GM19463 (cell line): ENCODE measurements around the gene LIMCH1.
"Not testable (repeated sequence)": the region's sequence is repeated elsewhere in the genome, so short reads cannot be mapped to it uniquely, and the experiment has no call there.

Experiments
- ATAC-seq: cut with Tn5 transposase; IDR thresholded peaks from one replicate; pipeline ENCODE4 v1.9.1; 2021; ENCODE audit warnings: mild to moderate bottlenecking, moderate library complexity; ENCODE audit not compliant: unreplicated experiment

Gene LIMCH1

GRCh38 chr4:41668024-41668423, 130.1 kb downstream of the LIMCH1 start:
- no peak for ATAC-seq

DNA sequence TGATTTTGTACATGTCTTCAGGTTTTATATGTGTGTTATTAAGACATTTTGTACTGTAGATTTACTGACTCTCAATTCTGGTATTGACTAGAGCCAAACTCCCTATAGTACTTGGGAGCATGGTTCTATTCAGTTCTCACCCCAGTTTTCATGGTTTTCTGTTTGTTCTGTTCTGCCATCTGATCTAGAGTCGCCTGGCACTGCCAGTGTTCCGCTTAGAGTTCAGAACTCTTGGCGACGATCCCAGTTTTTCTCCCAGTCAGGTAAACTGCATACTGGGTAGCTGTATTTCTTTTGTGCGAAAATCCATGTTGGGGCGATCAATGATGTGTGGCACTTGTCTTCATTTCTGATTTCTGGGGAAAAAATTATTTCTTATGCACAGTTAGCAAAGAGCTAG, 132.6 kb downstream of the LIMCH1 start:
- ATAC-seq, result no peak

GRCh38 chr4:41670982-41671381, 133.0 kb downstream of the LIMCH1 start:
- ATAC-seq, result no peak

DNA sequence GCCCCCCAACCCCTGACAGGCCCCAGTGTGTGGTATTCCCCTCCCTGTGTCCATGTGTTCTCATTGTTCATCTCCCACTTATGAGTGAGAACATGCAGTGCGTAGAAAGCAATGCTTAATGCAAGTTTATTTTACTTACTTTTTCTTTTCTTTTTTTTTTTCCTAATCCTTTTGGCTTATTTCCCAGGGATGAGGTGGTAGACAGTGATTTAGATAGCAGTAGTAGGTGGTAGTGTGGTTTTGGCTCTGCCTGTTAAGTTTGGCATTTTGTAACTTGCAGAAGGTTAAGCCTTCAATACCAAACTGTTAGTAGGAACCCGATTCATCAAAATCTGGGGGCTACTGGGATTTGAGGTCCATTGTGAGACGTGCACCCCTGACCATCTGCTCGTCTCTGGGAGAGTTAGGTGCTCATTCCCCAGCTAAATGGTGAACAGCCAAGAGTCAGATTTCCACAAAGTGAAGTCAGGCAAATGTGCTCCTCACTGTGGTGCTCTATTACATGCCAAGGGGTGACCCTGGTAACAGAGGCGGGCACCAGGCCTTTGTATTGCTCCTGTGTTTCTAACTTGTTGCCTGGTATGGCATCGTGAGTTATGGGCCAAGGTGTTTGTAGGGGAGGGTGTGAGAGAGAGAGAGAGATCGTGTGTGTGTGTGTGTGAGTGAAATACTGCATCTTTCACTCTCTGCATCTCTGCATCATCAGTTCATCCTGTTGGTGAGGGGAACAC, 140.3 kb downstream of the LIMCH1 start:
- ATAC-seq, result no peak

DNA sequence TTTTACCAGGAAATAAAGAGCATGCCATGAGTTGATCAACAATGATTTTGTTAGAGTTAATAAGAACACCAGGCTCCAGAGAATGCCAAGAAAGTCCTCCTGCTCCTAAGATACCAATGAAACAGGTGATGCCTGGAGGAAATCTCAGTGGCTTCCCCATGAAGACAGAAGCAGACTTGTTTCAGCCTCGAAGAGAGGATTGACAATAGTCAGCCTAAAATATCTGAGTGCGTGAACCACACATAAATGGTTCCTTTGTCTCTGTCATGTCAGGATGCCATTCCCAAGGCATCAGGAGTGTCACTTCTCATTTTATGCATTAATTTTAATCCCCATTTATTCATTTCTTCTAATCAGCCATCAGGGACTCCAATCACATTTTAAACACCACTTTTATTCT, 141.0 kb downstream of the LIMCH1 start:
- no peak for ATAC-seq

DNA sequence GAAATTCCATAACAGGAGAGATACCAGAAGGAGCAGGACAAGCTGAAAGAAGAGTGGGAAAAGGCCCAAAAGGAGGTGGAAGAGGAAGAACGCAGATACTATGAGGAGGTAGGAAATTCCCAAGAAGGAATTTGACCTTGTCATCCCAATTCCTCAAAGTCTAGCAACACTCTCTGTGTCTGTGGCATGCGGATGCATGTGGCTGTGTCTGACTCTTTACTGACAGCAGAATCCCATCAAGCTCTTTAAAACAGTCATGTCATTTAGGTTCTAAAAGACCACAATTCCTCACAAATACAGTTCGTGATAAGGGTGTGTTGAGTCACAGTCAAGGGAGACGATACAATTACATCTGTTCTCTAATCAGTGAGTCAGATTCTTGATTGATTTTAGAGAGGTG, 142.0 kb downstream of the LIMCH1 start:
- no peak for ATAC-seq

DNA sequence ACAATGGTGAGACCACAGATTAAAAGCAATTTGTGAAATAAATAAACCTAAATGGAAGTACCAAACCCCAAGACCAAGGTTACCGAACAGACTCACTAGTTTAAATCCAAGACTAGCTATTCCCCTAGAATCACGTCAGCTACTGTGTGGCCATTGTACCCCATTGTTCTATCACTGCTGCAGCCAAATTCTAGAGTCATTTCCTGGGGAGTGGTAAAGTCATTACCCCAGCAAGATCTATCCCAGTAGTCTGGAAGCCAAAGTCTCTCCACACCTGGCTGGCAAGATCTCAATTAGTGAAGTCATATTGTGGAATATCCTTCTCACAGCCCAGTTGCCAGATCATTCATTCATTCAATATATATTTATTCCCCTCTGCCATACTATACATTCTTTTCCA, 143.1 kb downstream of the LIMCH1 start:
- ATAC-seq, result no peak

- no peak for ATAC-seq
Observed at GRCh38 chr4:41683326-41683725, 145.4 kb downstream of the LIMCH1 start.

GRCh38 chr4:41686893-41687292, 148.9 kb downstream of the LIMCH1 start:
- no peak for ATAC-seq

DNA sequence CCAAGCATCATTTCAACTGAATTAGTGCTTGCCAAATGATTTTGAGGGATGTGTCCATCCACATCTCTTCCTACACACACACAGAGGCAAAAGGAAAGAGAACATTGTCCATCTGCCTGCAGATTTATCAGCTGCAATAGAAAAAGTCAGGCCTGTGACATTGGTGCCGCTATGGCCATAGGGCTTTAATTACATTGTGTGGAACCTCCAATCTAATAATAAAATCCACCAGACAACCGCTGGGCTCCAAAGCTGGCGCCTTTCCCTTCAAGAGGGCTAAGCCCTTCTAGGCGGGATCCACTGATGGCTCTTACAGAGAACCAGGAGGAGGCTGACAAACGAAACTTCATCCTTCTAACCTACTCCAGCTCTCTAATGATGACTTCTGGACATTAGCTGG, 150.0 kb downstream of the LIMCH1 start:
- no peak for ATAC-seq

DNA sequence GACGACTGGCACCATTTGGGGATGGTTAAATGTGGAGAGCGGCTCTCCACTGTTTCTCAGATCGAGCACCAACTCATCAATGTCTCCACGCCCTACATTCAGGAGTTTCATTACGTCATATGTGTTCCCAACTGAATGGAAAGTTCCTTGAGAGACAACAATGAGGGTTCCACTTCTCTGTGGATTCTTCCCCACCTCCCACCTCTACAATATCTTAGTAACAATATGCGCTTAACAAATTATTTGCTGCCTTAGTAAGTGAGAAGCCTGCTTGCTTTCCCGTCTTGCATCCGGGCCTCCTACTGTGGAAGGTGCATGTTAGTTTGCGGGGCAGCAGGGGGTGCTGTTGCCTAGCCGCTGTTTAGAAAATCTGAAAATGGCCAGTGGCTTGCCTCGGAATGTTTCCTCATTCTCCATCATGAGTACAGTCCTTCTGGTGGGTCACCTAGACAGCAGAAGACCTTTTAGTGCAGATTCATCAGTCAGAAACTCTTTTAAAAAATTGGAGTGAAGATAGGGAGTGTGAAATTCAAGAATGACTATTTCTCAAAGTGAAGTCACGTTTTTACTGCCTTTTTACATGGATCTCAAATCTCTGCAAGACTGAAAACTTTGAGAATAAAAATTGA, 154.9 kb downstream of the LIMCH1 start:
- peak; percentile 86 for ATAC-seq

GRCh38 chr4:41693629-41694028, 155.7 kb downstream of the LIMCH1 start:
- ATAC-seq, result no peak

DNA sequence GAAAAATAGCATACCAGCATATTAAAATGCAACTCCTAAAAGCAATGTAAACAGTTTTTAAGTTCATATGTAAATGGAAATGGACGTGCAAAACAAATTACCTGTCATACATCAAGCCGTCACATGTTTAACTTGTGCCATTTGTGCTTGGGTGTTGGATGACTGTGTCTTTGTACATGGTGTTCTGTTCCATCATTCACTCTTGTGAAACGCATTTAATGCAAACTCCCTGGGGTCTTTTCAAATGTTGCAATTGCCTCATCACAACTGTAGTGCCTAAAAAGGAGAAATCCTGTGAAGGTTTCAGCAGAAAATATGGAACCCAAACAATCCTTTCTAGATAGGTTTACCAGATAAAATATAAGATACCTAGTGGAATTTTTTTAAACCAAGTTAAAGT, 158.2 kb downstream of the LIMCH1 start:
- ATAC-seq, result no peak

DNA sequence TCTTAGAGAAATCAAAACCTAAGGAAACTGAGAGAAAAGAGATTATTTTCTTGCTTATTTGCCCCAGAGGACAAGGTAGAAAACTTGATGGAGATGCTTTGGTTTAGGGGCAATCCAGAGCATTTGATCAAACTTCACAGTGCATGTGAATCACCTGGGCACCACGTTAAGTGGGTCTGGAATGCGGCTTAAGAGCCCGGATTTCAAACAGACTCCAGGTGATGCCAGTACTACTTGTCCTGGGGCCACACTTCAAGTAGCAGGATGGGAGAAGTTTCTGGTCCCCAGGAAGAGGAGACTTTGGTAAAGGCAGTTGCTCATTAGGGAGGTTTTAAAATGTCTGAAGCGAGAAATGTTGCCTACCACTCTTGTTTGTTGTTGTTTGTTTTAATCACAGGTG, 158.8 kb downstream of the LIMCH1 start:
- ATAC-seq, result no peak

DNA sequence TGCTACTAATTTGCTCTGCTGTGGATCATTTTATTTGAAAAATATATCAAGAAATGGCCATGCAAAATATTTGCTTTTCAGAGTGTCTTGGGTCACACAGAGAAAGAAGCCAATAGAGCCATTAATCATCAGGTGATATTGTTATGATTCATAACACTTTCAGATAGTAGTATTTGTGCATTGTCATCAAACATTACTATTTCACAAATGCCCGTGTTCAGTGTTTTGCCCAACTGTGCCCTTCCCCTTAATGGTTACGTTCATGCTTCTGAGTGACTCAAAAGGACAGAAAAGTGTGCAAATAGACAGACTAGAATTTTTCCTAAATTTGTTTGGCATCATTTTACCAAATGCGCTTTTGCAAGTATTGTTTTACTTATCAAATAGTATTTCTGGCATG, 164.0 kb downstream of the LIMCH1 start:
- ATAC-seq, result no peak

DNA sequence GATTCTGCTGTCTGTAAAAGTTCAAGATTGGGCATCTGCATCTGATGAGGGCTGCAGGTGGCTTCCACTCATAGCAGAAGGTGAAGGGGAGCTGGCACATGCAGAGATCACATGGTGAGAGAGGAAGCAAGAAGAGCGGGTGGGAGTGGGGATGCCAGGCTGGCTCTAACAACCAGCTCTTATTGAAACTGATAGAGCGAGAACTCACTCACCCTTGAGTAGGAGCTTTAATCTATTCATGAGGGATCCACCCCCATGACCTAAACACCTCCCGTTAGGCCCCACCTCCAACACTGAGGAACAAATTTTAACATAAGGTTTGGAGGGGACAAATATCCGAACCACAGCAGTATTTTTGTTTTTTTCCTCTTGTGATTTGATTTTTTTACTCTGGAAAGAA, 164.8 kb downstream of the LIMCH1 start:
- no peak for ATAC-seq

DNA sequence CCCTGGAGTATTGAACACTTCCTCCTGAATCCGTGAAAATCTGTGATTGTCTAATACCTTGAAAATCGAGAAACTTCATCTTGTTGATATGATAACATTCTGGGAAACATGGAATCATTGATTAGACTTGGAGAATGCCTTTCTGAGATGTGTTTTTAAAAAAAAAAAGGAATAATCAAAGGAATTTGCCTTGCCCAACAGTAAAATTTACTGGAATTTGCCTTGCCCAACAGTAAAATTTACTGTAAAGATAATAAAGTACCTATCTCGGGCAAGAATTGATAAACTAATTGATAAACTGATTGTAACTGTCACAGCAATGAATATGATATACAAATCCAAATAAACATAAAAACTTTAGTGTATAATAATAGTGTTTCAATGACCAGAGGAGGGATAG, 165.8 kb downstream of the LIMCH1 start:
- no peak for ATAC-seq

DNA sequence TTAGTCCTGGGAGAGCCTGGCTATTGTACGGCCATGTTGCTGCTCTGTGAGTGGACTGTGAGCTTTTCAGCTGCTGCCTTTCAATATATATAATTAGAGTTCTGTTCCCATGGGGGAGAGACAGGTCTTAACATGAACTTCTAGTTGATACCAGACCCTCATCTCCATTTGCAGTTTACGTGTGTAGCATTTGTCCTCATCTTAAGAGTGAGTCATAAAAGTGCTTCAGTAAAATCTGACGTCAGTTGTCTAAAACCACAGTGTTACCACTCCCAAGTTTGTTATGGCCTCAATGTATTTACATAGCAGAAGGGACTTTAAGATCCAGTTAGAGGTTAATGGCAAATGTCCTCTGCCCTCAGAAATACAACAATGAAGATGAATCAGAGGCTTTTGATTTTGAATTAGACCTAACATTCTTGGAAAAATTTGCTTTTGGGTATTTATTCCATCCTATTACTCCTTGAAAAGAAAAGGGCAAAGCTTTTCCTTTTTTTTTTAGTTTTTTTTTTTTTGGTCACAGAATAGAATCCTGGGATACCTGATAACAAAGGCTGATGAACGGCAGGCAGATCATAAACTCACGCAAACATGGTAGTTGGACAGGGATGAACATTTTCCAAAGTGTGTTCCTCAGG, 172.0 kb downstream of the LIMCH1 start:
- no peak for ATAC-seq

- not testable (repeated sequence) for ATAC-seq
Observed at GRCh38 chr4:41711654-41712053, 173.7 kb downstream of the LIMCH1 start.

GRCh38 chr4:41712425-41712824, 174.5 kb downstream of the LIMCH1 start:
- ATAC-seq, result no peak

GRCh38 chr4:41713768-41714167, 175.8 kb downstream of the LIMCH1 start:
- no peak for ATAC-seq

DNA sequence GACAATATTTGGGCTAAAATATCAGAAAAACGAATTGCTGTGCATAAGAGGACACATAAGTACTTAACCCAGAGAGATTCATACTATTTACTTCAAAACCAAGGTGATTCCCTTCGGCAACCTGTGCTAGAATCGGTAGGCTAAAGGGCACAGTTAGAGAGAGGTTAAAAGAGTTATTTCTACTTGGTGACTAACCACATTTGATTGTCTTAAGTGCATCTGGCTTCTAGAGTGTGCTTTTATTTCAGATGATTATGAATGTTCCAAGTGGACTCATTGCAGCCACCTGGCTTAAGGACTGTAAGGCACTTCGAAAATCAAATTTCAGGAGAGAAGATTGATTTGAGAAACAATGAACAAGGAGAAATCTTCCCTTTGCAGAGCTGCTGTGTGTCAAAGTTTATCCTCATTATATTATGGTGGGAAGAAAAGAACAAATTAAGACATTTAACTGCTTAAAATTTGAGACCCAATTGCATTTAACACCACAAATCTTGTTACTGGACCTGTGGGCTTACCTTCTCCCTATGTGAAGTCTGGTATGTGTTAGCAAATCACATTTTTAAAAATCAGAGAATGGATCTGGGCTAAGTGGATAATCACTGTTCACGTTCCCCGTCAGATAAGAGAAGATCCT, 176.5 kb downstream of the LIMCH1 start:
- ATAC-seq, result no peak
